T-cell (primary cell): ENCODE data around the gene DCTN2. TPM values are rescaled to one million over a fixed set of nuclear protein-coding genes. Genes with fewer than 3 reads are reported as not detected.
"Not testable (repeated sequence)": the region's sequence is repeated elsewhere in the genome, so short reads cannot be mapped to it uniquely, and the experiment has no call there.

Source experiments
- ATAC-seq, 4 experiments: fragments of 200-7000 bp in 3 of 4; fragments of 150-1000 bp in 1 of 4; cut with Tn5 transposase; replicated peaks in 1 of 4; 1 replicate in 3 of 4; 2 replicates in 1 of 4; pipeline ENCODE4 v1.10.0; 2021; ENCODE audit warnings: moderate library complexity in 3 of 4, mild to moderate bottlenecking in 2 of 4, moderate number of reproducible peaks in 1 of 4
- CTCF ChIA-PET, 2 donors: fragments of 300-600 bp; sonication (Branson Sonifier 250); formaldehyde crosslinking; loops; one replicate each; lab custom pipeline; 2022; ENCODE audit warnings: antibody characterized with exemption in 2 of 2; lab: Charles Lee
- POLR2A ChIA-PET, 2 donors: fragments of 300-600 bp; sonication (Branson Sonifier 250); formaldehyde crosslinking; loops; one replicate each; lab custom pipeline; 2022; ENCODE audit warnings: antibody characterized with exemption in 2 of 2; lab: Charles Lee
- DNase-seq, 35 experiments: peaks; one replicate each; pipeline versions ENCODE4 v3.0.0 to v3.0.0-alpha.2; 2013 to 2023
- H3K27ac ChIP-seq: one replicate; pipeline ENCODE4 v1.5.1; 2013; ENCODE audit warnings: low read length
- H3K27me3 ChIP-seq, 2 experiments: replicated peaks in 1 of 2; 1 replicate in 1 of 2; 2 replicates in 1 of 2; pipeline versions ENCODE4 v1.6.1 to v1.7.0; 2013; ENCODE audit warnings: low read length in 1 of 2, mixed read lengths in 1 of 2; ENCODE audit not compliant: control insufficient read depth in 2 of 2, insufficient read depth in 2 of 2; ENCODE audit errors: extremely low read depth in 1 of 2
- H3K36me3 ChIP-seq, 2 donors: 1 replicate in 1 of 2; 2 replicates in 1 of 2; pipeline versions ENCODE4 v1.6.1 to v1.7.0; 2013; ENCODE audit warnings: low read length in 1 of 2; ENCODE audit not compliant: control insufficient read depth in 2 of 2, insufficient read depth in 1 of 2; ENCODE audit errors: extremely low read depth in 1 of 2
- H3K4me1 ChIP-seq, 2 experiments: 1 replicate in 1 of 2; 2 replicates in 1 of 2; pipeline versions ENCODE4 v1.6.1 to v1.7.0; 2013; ENCODE audit warnings: low read length in 2 of 2, mixed read lengths in 1 of 2; ENCODE audit not compliant: insufficient read depth in 2 of 2, control insufficient read depth in 1 of 2; ENCODE audit errors: extremely low read depth in 1 of 2
- H3K4me3 ChIP-seq, 2 donors: 1 replicate in 1 of 2; 2 replicates in 1 of 2; pipeline versions ENCODE4 v1.5.1 to v1.7.0; 2013; ENCODE audit warnings: mild to moderate bottlenecking in 2 of 2, low read length in 1 of 2, moderate library complexity in 1 of 2; ENCODE audit not compliant: control insufficient read depth in 1 of 2; ENCODE audit errors: extremely low read depth in 1 of 2
- H3K9me3 ChIP-seq: 2 replicates; pipeline ENCODE4 v1.7.0; 2013
- H3K27ac Mint-ChIP-seq, 2 donors: one replicate each; pipeline ENCODE4 v1.8.0; 2020 to 2021; ENCODE audit warnings: mild to moderate bottlenecking in 2 of 2, mixed read lengths in 2 of 2
- H3K27me3 Mint-ChIP-seq, 2 donors: one replicate each; pipeline ENCODE4 v1.8.0; 2021 to 2022; ENCODE audit warnings: mixed read lengths in 2 of 2
- H3K36me3 Mint-ChIP-seq: one replicate; pipeline ENCODE4 v1.8.0; 2021; ENCODE audit warnings: mixed read lengths
- H3K4me1 Mint-ChIP-seq, 3 donors: one replicate each; pipeline ENCODE4 v1.8.0; 2020 to 2022; ENCODE audit warnings: mixed read lengths in 3 of 3, mild to moderate bottlenecking in 1 of 3
- H3K4me3 Mint-ChIP-seq, 3 donors: one replicate each; pipeline ENCODE4 v1.8.0; 2020 to 2022; ENCODE audit warnings: mild to moderate bottlenecking in 3 of 3, mixed read lengths in 3 of 3, moderate library complexity in 3 of 3
- H3K9me3 Mint-ChIP-seq, 3 donors: one replicate each; pipeline ENCODE4 v1.8.0; 2020 to 2022; ENCODE audit warnings: mixed read lengths in 3 of 3
- WGBS: methylation state at CpG from one replicate; pipeline ENCODE4 v1.1.5; 2013; ENCODE audit warnings: missing lambda C conversion rate; ENCODE audit not compliant: insufficient coverage; 5-methylcytosine and 5-hydroxymethylcytosine counted together
- total RNA-seq, 35 experiments: library from RNA in 6 of 35; stranded (reverse) in 6 of 35; fragments of 120-200 nt in 1 of 35; gene quantifications; one replicate each; pipeline versions ENCODE4 v1.2.1 to v1.2.4 and lab custom pipeline; 2013 to 2026

Gene DCTN2
- total RNA-seq, 5 donors from 2014 or later (not counting 1 experiment from before 2014, with no cell fraction given): 60.1 to 81.9 (median 71.5) TPM

DNA sequence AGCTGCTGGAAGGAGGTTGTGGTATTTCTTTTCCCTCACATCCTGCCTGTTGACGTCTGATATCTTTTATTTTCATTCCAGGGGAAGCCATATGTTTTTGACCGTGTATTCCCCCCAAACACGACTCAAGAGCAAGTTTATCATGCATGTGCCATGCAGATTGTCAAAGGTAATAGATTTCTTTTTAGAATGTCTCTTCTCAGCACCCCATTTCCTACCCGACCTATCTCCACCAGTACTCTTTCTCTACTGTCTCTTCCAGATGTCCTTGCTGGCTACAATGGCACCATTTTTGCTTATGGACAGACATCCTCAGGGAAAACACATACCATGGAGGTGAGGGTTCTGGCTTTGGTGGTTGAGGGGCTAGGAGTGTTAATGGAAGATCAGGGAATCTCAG, 16.4 kb upstream of the DCTN2 start:
- Histone ChIP-seq H3K4me3 (no peak overlapping the region), H3K27me3 (peaks cover 6 to 8% of the 10 kb centered on the region in 2 experiments), H3K27ac (no peak overlapping the region), H3K4me1 (no peaks in the 10 kb centered on the region), H3K36me3 (no peaks in the 10 kb centered on the region), H3K9me3 (no peaks in the 10 kb centered on the region)
- DNase-seq (no peak), ATAC-seq (no peak)
- Mint-ChIP-seq H3K9me3 (no peaks in the 10 kb centered on the region), H3K36me3 (no peaks in the 10 kb centered on the region), H3K4me1 (no peaks in the 10 kb centered on the region), H3K4me3 (no peak overlapping the region), H3K27ac (no peak overlapping the region), H3K27me3 (peaks cover 10 to 19% of the 10 kb centered on the region in 2 donors)
- ChIA-PET POLR2A (interaction anchor here in 1 of 2 donors (0.7 kb wide), 1 partner anchor 19 kb away, joined by 6 read pairs; no protein-coding TSS in a partner anchor), CTCF (no interaction called here)
- no CpG with 5 or more reads among the region's 4 CpGs for whole genome bisulfite sequencing

DNA sequence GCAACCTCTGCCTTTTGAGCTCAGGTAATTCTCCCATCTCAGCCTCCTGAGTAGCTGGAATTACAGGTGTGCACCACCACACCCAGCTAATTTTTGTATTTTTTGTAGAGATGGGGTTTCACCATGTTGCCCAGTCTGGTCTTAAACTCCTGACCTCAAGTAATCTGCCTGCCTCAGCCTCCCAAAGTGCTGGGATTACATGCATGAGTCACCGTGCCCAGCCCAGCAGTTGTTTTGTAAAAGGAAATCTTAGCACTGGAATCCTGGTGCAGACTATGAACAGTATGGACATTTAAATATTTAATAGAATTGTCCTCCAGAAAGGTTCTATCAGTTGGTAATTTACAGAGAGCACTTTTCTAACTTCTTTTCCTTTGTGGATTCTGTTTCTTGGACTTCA, 14.1 kb upstream of the DCTN2 start:
- no CpG with 5 or more reads among the region's 1 CpG for WGBS
- H3K4me3 Mint-ChIP-seq, H3K4me1 Mint-ChIP-seq, H3K27me3 ChIP-seq, ATAC-seq, H3K9me3 ChIP-seq, H3K4me1 ChIP-seq, H3K27ac Mint-ChIP-seq, H3K9me3 Mint-ChIP-seq, POLR2A ChIA-PET, H3K36me3 Mint-ChIP-seq, H3K36me3 ChIP-seq, CTCF ChIA-PET, H3K4me3 ChIP-seq, H3K27ac ChIP-seq, DNase-seq: not testable (repeated sequence)
- peaks cover 10 to 19% of the 10 kb centered on the region in 2 donors for H3K27me3 Mint-ChIP-seq

DNA sequence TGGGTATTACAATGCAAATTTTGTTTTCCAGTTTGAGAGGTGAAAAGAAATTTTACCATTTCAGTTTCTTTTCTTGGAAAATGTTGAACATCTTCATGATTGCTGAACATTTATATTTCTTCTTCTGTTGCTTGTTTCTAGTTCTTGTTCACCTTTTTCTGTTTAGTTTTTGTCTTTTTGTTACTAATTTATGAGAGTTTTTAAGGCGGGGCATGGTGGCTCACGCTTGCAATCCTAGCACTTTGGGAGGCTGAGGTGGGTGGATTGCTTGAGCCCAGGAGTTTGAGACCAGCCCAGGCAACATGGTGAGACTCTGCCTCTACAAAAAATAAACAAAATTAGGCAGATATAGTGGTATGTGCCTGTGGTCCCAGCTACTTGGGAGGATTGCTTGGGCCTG, 13.5 kb upstream of the DCTN2 start:
- Mint-ChIP-seq H3K4me1 (no peaks in the 10 kb centered on the region), H3K27me3 (peaks cover 10 to 19% of the 10 kb centered on the region in 2 donors), H3K9me3 (no peaks in the 10 kb centered on the region), H3K36me3 (no peaks in the 10 kb centered on the region), H3K4me3 (no peak overlapping the region), H3K27ac (no peak overlapping the region)
- H3K4me3 ChIP-seq: no peak overlapping the region
- ChIA-PET POLR2A (no interaction called here), CTCF (no interaction called here)
- no peak overlapping the region for H3K27ac ChIP-seq
- H3K4me1 ChIP-seq: no peaks in the 10 kb centered on the region
- WGBS: no CpG with 5 or more reads among the region's 2 CpGs
- no peaks in the 10 kb centered on the region for H3K9me3 ChIP-seq
- DNase-seq: no peak
- no peaks in the 10 kb centered on the region for H3K36me3 ChIP-seq
- no peak for ATAC-seq
- peaks cover 3 to 4% of the 10 kb centered on the region in 2 experiments for H3K27me3 ChIP-seq

DNA sequence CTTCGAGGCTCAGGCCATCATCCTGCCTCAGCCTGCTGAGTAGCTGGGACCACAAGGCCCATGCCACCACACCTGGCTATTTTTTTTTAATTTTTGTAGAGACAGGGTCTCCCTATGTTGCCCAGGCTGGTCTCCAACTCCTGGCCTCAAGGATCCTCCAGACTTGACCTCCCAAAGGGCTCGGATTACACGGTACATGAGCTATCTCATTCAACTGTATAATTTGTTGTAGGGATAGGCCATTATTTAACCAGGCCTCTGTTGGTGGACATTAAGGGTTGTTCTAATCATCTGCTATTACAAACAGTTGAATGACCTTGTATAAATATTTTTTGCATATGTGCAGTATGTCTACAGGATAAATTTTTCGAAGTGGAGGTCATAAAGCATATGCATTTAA, 11.9 kb upstream of the DCTN2 start:
- POLR2A ChIA-PET: no interaction called here
- no peak for ATAC-seq
- no peaks in the 10 kb centered on the region for H3K36me3 ChIP-seq
- no peak overlapping the region for H3K27ac ChIP-seq
- H3K27me3 ChIP-seq: peaks cover 3 to 4% of the 10 kb centered on the region in 2 experiments
- CTCF ChIA-PET: interaction anchor here in 1 of 2 donors (0.5 kb wide), 1 partner anchor 57 kb away, joined by 6 read pairs; no protein-coding TSS in a partner anchor
- H3K4me1 Mint-ChIP-seq: no peaks in the 10 kb centered on the region
- no peak overlapping the region for H3K4me3 Mint-ChIP-seq
- H3K9me3 ChIP-seq: no peaks in the 10 kb centered on the region
- H3K4me3 ChIP-seq: no peak overlapping the region
- H3K27me3 Mint-ChIP-seq: peaks cover 8 to 10% of the 10 kb centered on the region in 2 donors
- no peaks in the 10 kb centered on the region for H3K9me3 Mint-ChIP-seq
- H3K27ac Mint-ChIP-seq: no peak overlapping the region
- no peaks in the 10 kb centered on the region for H3K4me1 ChIP-seq
- DNase-seq: no peak
- WGBS: no CpG with 5 or more reads among the region's 4 CpGs
- H3K36me3 Mint-ChIP-seq: no peaks in the 10 kb centered on the region

DNA sequence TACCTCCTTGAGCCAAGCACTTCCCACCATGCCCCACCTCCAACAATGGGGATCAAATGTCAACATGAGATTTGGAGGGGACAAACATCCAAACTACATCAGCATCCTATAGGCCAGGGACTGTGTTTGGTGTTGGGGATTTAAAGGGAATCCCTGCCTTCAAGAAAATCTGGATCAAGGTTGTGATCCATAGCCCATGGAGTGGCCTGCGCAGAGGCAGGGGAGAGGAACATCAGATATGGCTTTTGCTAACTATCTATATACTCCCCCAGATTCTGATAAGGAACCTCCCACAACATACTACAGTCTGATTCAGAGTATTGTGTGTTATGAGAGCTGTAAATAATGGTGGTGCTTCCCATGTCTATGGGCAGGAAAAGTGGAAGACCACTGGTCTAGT, 7.9 kb upstream of the DCTN2 start:
- no peaks in the 10 kb centered on the region for H3K9me3 Mint-ChIP-seq

DNA sequence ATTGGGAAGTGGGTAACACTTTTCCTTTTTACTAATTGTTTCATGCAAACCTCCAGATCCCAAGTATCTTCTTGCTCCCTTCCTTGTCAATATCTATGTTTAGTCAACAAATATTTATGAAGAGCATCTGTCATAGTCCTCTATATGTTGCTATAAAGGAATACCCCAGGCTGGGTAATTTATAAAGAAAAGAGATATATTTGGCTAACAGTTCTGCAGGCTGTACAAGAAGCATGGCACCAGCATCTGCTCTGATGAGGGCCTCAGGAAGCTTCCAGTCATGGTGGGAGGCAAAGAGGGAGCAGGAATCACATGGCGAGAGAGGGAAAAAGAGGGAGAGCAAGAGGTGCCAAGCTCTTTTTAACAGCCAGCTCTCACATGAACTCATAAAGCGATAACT, 7.5 kb upstream of the DCTN2 start:
- peaks cover 0 to 6% of the 10 kb centered on the region in 2 donors for H3K27me3 Mint-ChIP-seq
- ATAC-seq (no peak), DNase-seq (no peak)
- no peaks in the 10 kb centered on the region for H3K36me3 Mint-ChIP-seq
- peaks cover 9 to 11% (median 11%) of the 10 kb centered on the region in 3 donors for H3K4me1 Mint-ChIP-seq
- H3K4me1 ChIP-seq: peaks cover 2 to 10% of the 10 kb centered on the region in 2 experiments
- no peak overlapping the region for H3K27ac ChIP-seq
- no peak overlapping the region for H3K27ac Mint-ChIP-seq
- H3K4me3 Mint-ChIP-seq: no peak overlapping the region
- no peak overlapping the region for H3K4me3 ChIP-seq
- no peaks in the 10 kb centered on the region for H3K36me3 ChIP-seq
- H3K9me3 Mint-ChIP-seq: no peaks in the 10 kb centered on the region
- WGBS: no CpG with 5 or more reads among the region's 2 CpGs
- H3K27me3 ChIP-seq: peaks cover 7 to 16% of the 10 kb centered on the region in 2 experiments
- no peaks in the 10 kb centered on the region for H3K9me3 ChIP-seq
- CTCF ChIA-PET: no interaction called here
- POLR2A ChIA-PET: no interaction called here

More for the DNA sequence above, 7.9 kb upstream of the DCTN2 start:
- no peaks in the 10 kb centered on the region for H3K36me3 ChIP-seq
- peaks cover 6 to 12% of the 10 kb centered on the region in 2 experiments for H3K27me3 ChIP-seq
- no peak for ATAC-seq
- no peaks in the 10 kb centered on the region for H3K9me3 ChIP-seq
- WGBS: no CpG with 5 or more reads among the region's 1 CpG
- H3K4me1 ChIP-seq: peaks cover 0 to 7% of the 10 kb centered on the region in 2 experiments
- POLR2A ChIA-PET: no interaction called here
- Mint-ChIP-seq H3K4me3 (no peak overlapping the region), H3K4me1 (peaks cover 8 to 11% (median 9%) of the 10 kb centered on the region in 3 donors), H3K27ac (no peak overlapping the region), H3K36me3 (no peaks in the 10 kb centered on the region), H3K27me3 (peaks cover 0 to 6% of the 10 kb centered on the region in 2 donors)
- CTCF ChIA-PET: no interaction called here
- no peak overlapping the region for H3K4me3 ChIP-seq
- H3K27ac ChIP-seq: no peak overlapping the region
- no peak for DNase-seq
